Measurements from ENCODE around the gene SAMM50. TPM values are rescaled to one million over a fixed set of nuclear protein-coding genes. Genes with fewer than 3 reads are reported as not detected.
A peak's percentile ranks its signal among the peaks of the same experiment; 100 is the strongest.
"Not testable (repeated sequence)": the region's sequence is repeated elsewhere in the genome, so short reads cannot be mapped to it uniquely, and the experiment has no call there.

SAMM50 gene
- total RNA-seq, 1 donor from 2014 or later = 57.6 TPM

DNA sequence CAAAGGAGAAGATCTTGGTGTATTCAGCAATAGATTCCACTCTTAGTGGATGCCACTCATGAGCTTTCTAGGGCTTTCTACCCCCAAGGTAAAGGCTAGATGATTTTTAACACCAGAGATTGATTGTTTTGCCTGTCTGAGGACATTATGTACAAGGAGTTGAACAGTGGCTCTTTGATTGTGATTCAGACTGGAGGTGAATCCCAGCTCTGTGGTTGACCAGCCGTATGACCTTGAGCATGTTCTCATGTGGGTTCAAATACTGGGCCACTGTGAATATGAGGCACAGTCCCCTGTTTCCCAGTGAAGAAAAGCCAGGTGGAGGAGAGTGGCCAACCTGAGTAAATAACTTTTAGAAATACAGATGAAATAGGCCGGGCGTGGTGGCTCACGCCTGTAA is 44.9 kb downstream of the SAMM50 start:
- no peak for DNase-seq (ENCODE audit: low read depth)

DNA sequence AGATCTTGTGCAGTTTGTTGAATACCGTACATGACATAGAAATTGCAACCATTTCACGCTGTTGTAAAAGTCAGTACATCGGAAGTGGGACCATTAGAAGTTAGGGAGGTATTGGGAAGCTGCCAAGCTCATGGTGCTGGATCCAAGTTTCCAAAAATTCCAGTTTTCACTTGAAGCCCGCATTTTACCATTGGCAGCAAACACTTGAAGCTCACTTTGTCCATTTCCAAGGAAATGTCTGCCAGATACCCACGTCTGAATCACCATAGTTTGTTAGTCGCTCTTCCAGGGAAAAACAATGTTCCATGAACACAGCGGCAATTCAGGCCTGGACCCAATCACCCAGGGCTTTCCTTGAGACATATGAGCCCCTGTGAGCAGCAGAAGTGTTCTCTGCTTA is 46.3 kb downstream of the SAMM50 start:
- no peak for DNase-seq (ENCODE audit: low read depth)

DNA sequence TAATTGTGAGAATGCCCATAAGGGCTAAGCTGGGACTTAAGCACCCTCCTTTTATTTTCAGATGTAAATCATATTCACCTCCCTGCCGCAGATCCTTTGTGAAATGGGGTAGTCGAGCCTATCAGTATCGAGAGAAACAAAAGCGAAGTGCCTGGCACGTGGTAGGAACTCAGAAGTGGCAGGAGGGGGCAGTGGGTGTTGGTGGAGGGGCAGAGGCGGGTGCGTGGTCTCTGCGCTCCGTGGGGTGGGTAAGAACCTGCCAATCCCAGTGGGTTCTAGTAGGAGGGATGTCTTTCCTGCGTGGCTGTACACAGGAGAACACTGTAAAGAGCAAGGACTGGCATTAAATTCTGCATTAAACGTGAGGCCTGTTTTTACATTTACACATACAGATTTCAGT is 47.1 kb downstream of the SAMM50 start:
- no peak for DNase-seq (ENCODE audit: low read depth)

DNA sequence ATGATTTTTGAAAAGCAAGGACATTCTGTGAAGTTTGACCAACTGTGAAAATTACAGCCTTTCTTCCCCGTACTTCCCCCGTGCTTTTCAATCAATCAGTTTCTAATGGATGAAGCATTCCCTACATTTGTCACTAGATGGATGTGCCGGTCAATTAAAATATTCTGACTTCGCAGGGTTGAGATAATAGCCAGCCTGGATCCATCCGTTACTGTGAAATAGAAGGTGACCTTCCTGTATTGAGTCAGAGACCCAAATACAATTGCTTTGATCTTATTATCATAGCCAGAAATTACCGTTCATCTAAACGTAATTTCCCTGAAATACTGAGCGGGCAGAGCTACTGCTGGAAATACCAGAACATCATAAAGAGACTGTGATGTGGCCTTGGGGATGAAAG is 47.8 kb downstream of the SAMM50 start:
- DNase-seq (ENCODE audit: low read depth) = no peak

DNA sequence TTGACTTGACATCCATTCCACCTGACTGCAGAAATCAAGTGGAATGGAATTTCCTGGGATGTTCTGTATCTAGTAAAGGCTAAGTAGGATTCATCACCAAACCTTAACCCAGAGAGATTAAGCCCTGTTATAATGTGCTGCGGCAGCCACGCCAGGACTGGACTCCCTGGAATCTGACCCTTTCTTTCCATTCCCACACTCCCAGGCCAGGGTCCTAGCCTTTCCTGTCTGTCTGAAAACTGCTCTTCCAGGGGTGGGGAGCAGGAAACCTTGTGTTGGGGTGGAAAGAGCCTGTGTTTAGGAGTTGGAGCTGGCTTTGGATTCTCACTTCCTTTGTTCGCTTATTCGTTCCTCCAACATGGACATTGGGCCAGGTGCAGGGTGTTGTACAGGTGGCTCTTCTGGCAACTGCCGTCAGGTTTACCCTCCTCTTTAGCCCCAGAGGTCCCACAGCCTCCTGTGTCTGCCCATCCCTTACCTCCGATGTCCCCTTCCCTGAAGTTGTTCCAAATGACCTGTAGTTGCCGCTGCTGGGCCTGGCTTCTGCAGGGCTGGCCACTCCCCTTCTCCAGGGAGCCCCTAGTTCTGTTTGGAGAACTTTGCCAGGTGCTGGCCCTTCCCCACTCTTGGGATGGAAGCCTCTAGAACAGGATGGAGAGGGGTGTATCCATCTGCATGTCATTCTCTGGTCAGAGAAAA is 48.3 kb downstream of the SAMM50 start:
- no peak for DNase-seq (ENCODE audit: low read depth)

DNA sequence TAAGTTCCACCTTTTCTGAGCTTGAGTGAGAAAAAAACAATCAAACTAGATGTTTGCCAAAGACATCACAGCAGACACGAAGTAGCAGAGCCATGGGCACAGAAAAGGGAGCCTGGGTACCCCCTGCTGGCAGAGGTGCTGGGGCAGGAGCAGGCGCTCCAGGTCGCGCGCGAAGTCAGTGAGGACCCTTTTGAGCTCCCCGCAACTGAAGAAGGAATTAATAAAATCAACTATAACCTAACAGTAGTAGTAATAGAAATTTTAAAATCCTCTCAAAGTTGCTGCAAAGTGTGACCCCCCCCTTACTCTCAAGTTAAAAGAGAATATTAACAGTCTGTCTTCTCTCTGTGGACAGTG is 48.8 kb downstream of the SAMM50 start:
- no peak for DNase-seq (ENCODE audit: low read depth)

DNA sequence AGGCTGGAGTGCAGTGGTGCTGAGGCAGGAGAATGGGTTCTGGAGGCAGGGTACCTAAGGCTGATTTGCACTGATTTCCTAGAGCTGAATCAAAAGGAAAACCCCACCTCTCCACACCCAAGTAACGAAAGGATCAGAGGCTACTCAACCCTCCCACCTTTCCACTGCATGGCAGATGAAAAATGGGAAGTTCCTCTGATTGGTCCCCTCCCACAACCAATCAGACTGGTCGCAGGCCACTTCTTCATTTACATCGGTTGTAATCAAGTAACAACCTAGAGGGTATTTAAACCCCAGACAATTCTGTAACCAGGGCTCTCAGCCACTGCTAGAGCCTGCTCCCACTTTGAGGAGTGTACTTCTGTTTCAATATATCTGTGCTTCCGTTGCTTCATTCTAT is 50.3 kb downstream of the SAMM50 start:
- no peak for DNase-seq (ENCODE audit: low read depth)

DNA sequence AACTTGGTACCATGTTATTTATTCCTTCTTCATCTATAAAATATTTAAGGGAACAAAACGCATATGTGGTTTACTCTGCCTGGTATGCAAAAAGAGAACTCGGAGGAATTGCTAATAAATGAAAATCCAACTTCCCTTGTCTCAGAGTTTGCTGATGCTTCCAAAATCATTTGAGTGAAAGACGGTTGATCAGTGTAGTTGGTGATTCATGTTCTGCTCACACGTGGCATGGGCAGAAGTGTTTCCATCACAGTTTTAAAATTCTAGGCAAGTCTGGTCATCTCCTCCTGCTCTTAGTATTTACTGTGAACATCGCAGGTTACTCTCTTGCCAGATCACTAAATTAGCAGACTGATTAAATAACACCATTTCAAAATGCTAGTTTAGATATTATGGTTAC is 56.9 kb downstream of the SAMM50 start:
- DNase-seq (ENCODE audit: low read depth) = no peak

DNA sequence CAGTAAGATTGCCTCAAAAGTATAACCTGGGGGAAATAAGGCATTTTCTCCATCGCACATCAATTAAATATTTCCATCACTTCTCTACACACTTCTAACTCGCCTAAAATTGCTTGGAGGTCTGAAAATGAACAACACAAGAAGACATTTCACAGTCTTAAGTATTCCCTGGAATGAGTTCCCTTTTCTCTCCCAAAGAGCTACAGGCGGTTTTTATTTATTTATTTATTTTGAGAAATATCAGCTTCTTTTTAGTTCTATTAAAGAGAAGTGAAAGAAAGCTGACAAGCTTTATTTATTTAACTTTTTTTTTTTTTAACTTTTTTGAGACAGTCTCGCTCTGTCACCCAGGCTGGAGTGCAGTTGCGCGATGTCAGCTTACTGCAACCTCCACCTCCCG is 57.3 kb downstream of the SAMM50 start:
- DNase-seq (ENCODE audit: low read depth) = no peak

DNA sequence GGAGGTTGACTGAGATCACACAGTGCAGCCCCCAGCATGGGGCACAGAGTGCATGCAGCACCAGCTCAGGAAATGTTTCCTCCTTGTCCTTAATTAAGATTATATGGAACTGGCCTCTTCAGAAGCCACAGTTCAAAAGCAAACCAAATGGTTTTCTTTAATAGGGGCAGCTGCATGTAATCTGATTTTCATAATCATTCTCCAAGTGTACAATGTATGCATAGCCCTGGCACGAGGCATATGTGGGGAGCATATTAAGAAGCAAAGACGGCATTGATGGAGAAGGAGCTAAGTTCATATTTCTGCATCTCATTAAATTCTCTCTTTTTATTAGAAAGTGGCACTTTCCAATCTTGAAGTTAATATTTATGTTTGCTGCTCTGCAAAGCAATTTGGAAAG is 59.0 kb downstream of the SAMM50 start:
- DNase-seq (ENCODE audit: low read depth) = no peak

DNA sequence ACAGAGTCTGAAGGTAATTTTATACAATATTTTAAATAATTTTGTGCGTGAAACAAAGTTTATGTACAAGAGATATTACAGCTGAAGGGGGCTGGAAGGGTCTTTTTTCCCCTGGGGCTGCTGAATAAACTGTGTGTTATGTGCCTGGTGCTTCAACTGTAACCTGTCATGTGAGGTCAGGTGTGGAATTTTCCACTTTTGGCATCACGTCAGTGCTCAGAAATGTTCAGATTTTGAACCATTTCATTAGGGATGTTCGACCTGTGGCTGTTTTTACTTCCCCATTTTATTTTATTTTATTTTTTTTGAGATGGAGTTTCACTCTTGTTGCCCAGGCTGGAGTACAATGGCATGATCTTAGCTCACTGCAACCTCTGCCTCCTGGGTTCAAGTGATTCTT is 61.3 kb downstream of the SAMM50 start:
- DNase-seq (ENCODE audit: low read depth) = not testable (repeated sequence)

DNA sequence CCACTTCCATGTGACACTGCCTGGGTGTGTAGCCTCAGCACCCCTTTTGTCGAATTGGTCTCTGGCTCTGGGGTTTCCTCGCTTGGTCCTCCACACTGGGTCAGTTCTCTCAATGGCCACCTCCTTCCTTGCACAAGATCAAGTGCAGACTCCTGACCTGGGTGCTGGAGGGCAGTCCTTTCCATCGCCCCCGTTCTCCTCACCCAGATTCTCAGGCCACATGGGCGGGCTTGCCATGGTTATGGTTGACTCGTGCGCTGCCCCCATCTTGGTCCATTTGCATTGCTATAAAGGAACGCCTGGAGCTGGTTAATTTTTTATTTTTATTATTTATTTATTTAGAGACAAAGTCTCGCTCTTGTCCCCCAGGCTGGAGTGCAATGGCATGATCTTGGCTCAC is 63.4 kb downstream of the SAMM50 start:
- no peak for DNase-seq (ENCODE audit: low read depth)

DNA sequence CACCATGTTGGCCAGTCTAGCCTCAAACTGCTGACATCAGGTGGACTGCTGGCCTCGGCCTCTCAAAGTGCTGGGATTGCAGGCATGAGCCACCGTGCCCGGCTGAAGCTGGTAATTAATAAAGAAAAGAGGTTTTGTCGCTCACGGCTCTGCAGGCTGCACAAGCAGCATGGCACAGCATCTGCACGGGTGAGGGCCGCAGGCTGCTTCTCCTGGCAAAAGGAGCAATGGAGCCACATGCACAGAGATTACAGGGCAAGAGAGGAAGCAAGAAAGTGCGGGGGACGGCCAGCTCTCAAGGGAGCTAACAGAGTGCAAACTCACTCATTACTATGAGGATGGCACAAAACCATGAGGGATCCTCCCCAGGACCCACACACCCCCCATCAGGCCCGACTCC is 64.2 kb downstream of the SAMM50 start:
- no peak for DNase-seq (ENCODE audit: low read depth)

DNA sequence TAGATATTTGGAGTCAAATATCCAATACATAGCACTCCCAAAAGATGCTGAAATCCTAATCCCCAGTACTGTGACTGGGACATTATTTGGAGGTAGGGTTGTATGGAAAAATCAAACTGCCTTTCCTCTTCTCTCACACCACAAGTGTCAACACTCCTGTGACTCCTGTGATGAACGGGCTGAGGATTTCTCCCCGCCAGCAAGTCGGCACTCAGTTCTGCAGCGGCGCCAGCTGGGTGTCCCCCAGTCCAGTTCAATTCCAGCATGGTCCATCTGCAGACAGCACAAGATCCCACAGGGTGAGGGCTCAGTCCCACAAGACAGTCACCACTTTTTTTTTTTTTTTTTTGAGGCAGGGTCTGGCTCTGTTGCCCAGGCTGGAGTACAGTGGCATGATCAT is 64.6 kb downstream of the SAMM50 start:
- DNase-seq (ENCODE audit: low read depth) = no peak

DNA sequence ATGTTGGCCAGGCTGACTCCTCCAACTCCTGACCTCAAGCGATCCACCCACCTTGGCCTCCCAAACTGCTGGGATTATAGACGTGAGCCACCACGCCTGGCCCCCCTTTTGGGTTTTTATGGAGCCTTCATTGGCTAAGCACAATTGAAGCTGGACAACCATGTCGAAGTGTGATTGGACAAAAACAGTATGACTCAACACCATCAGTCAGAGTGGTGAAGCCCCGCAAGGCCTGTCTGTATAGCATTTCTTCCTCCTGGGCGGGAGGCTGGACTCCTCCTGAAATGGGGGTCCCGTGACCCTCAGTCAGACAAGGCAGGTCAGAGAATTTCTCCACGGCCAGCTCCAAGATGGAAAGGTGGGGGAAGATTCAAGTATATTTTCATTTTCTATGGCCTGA is 65.7 kb downstream of the SAMM50 start:
- DNase-seq (ENCODE audit: low read depth) = peak; percentile 10

DNA sequence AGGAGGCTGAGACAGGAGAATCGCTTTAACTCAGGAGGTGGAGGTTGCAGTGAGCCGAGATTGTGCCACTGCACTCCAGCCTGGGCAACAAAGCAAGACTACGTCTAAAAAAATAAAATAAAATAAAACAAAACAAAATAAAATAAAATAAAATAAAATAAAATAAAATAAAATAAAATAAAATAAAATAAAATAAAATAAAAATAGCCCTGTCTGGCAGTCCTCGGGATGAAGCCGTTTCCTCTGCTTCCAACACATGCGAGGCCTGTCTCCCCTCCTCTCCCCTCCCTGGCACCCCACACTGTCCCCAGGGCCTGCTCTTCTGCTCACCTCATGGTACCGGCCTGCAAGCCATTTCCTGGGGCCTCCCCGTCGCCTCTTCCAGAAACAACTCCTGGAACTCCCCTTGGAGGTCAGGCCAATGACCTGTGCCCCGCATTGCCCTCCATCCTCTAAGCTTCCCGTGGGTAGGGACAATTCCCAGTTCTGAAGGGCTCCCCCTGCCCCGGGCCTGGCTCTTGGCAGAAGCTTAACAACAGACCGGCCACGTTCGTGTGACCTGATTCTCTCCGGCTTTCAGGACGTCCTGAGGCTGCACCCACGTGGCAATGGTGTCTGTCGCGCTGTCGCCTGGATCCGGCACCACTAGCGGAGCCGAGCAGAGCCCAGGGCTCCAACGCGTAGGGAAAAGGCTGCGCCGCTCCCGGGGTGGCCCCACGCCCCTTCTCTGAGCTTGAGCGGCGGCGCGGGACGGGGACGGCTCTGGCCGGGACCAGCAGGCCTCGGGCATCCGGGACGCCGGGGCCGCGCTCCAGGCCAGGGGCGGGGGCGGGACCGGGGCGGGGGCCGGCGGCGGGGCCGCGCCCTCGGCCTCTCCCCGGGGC is 68.4 kb downstream of the SAMM50 start:
- no peak for DNase-seq (ENCODE audit: low read depth)

DNA sequence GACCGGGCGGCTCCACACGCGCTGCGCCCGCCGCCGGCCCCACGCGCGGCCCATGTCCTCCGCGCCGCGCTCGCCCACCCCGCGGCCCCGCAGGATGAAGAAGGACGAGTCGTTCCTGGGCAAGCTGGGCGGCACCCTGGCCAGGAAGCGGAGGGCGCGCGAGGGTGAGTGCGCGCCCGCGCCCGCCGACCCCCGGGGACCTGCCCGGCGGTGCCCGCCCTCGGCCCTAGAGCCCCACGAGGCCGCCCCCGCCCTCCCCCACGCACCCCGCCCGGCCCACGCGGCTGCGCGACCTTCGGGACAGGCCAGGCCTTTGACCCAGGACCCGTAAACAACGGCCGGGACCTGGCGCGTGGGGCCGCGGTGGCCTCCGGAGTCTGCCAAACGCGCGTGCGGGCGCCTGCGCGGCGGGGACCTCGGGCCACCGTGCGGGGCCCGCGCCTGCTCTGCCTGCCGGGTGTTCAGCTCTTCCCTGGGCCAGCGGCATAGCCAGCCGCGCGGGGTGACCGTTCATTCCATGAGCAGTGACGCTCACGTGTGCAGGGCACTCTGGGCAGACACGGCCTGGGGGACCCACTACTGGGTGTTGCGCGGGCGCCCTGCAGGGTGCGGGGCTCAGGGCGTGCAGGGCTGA is 69.2 kb downstream of the SAMM50 start, which contains the start of gene PARVB:
Gene PARVB, plus strand, starts transcription at position 15 of the 634 bp plus-strand sequence. Its CDS starts 38 bp downstream, at position 53.
- no peak for DNase-seq (ENCODE audit: low read depth)

DNA sequence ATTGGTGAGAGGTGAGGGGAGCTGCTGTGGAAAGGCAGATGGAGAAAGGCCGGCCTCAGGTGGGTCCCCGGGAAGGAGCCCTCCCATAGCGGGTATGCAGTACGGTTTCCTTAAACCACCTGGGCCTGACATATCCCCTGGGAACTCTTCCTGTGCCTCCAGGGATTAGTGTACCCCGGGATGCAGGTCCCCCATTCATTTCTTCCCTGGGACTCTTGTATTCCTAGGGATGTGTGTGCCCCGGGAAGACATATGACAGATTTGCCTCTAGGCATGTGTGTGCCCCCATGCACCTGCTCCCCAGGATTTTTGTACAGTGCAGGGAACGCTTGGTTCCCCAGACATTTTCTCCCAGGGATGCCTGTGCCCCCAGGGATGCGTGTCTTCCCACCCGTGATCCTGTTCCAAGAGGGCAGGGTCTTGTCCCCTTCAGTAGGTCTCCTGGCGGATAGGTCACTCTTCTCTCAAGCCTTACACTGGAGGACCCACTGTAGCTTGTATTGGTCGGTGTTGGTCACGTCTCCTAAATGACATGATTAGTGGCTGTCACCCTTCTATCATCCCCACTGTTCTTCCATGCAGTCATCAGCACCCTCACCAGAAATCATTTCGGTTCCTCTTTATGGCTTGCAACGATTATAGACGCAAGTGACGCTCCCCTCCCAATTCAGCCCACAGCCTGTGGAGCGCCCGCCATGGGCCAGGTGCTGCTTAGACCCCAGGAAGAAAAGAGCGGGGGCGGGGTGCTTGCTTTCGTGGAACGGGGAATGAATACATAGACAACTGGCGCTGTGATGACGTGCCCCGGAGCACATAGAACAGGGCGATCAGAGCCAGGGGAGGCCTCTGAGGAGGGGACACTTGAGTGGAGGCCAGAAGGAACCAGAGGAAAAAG is 70.2 kb downstream of the SAMM50 start:
- DNase-seq (ENCODE audit: low read depth) = no peak

DNA sequence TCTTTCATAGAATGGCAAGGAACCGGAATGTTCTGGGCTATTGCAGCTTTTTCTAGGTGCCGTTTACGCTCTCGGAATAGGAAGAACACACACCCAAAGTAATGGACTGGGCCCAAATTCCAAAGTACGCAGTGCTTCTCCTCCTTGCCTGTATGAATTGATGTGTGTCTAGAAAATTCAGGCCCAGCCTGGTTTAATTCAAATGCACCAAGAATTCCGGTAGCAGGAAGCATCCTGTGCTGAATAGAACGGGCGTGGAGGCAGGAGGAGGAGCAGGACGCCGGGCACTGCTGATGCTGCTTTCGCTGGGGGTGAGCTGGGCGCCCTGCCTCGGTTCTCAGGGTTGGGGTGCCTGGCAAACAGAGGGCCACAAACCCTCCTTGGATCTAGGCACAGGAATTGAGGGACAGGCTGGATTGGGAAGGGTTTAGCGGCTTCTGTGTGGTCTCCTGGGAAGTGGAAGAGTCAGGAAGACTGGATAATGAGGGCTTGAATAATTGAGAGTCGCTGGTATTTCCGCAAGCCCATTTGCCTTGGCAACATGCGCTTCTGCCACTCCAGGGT is 70.9 kb downstream of the SAMM50 start:
- DNase-seq (ENCODE audit: low read depth) = no peak

DNA sequence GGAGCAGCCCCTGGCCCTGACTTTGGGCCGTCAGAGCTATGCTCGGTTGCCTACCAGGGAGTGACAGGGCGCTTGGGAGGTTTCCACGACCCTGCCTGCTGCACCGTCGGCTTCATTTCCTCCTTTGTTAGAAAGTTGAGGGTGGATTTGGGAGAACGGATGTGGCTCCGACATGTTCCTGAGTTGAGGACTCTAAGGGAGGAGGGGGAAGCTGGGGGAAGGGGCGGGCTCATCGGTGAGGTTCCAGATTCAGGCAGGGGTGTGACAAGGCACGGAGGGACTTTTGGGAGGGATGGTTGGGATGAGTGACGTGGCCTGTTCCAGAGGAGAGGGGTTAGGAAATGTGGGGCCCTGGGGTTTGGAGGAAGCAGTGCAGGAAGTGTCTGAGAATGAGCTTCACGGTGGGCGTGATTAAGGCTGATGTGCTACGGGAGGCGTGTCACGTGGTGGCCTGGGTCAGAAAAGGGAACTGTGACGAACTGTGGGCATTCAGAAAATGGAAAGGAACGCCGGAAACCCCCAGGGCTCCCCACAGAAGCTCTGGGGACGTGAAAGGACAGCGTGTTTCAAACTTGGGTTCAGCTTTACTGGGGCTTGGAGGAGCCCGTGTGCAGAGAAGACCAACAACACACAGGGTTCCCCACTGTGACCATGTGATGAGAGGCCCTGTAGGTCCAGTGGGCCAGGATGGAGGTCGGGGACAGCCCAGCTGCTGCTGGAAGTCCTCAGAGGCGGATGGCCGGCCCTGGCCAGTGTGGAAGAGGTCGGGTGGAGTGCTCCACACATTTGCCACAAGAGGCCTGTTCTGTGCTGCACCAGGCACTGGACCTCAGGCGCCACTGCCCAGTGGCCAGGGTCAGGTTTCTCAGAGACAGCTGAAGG is 71.6 kb downstream of the SAMM50 start:
- no peak for DNase-seq (ENCODE audit: low read depth)
